ENCODE data around the gene TBC1D22A. TPM values are rescaled to one million over a fixed set of nuclear protein-coding genes. Genes with fewer than 3 reads are reported as not detected.

TBC1D22A gene
- total and polyA plus RNA-seq, 2 experiments from 2014 or later = 9.6 to 13.3 TPM

GRCh38 chr22:46727813-46728364, 34.6 kb upstream of the TBC1D22A start:
- H4K20me1 ChIP-seq (replicated peaks; ENCODE audit: insufficient read depth) = peaks cover 9% of the 10 kb centered on the region
- H3K4me1 ChIP-seq (ENCODE audit: insufficient read depth) = no peaks in the 10 kb centered on the region; the same call in 1 of the 2 replicates
- peaks cover 30% of the 10 kb centered on the region for H3K4me1 Mint-ChIP-seq
- no peak overlapping the region for H3K4me3 Mint-ChIP-seq
- H3K27me3 ChIP-seq (ENCODE audit: insufficient read depth) = no peaks in the 10 kb centered on the region
- no peaks in the 10 kb centered on the region for H3K9me2 ChIP-seq (ENCODE audit: insufficient read depth)
- H3K4me2 ChIP-seq = no peak overlapping the region
- no peaks in the 10 kb centered on the region for H3K9me3 Mint-ChIP-seq
- no peak for DNase-seq (ENCODE audit: low spot score)
- no peak for ATAC-seq
- TF ChIP-seq ZNF331 (CRISPR knock-in tag; IDR thresholded peaks at IDR 0.05; ENCODE audit: low read depth) (no peak), EZH2 (IDR thresholded peaks at IDR 0.05; ENCODE audit: low read depth, unreplicated experiment) (no peak), CTCF (conservative IDR thresholded peaks at IDR 0.05; ENCODE audit: low read depth in 2 of 2) (no peak), NANOG (IDR thresholded peaks at IDR 0.05; ENCODE audit: borderline replicate concordance) (no peak), REST (IDR thresholded peaks at IDR 0.05; ENCODE audit: unreplicated experiment) (no peak), ZNF114 (CRISPR knock-in tag; IDR thresholded peaks at IDR 0.05) (no peak), JUNB (IDR thresholded peaks at IDR 0.05; ENCODE audit: unreplicated experiment) (no peak), STAT1 (IDR thresholded peaks at IDR 0.05; ENCODE audit: unreplicated experiment) (no peak), ETS1 (IDR thresholded peaks at IDR 0.05) (no peak), ZNF462 (CRISPR knock-in tag; IDR thresholded peaks at IDR 0.05) (no peak), POLR2AphosphoS5 (IDR thresholded peaks at IDR 0.05; ENCODE audit: low read depth) (no peak), EZH2phosphoT487 (IDR thresholded peaks at IDR 0.05; ENCODE audit: unreplicated experiment) (no peak), CREB1 (CRISPR knock-in tag; IDR thresholded peaks at IDR 0.05; ENCODE audit: low read depth) (no peak)
- peaks cover 42% of the 10 kb centered on the region for H3K79me2 ChIP-seq (replicated peaks; ENCODE audit: insufficient read depth)
- no peak overlapping the region for H3K27ac Mint-ChIP-seq
- H3K36me3 ChIP-seq (ENCODE audit: insufficient read depth) = no peaks in the 10 kb centered on the region
- no peak overlapping the region for H3K27ac ChIP-seq (ENCODE audit: low read depth)
- no peak overlapping the region for H3K4me3 ChIP-seq
- H3F3A ChIP-seq (replicated peaks; ENCODE audit: low read depth) = no peaks in the 10 kb centered on the region
- no peak overlapping the region for H2AFZ ChIP-seq
- peaks cover 12% of the 10 kb centered on the region for H3K27me3 Mint-ChIP-seq (ENCODE audit: insufficient read depth, low read depth, poor library complexity)
- peaks cover 3% of the 10 kb centered on the region; the same call in 1 of the 3 replicates for H3K36me3 Mint-ChIP-seq (ENCODE audit: low read depth)
